Effector CD8-positive, alpha-beta T cell (primary cell): ENCODE results near the gene DGUOK.

Source experiments
- DNase-seq: peaks from one replicate; lab custom pipeline; 2025; lab: John Stamatoyannopoulos, UW

Gene DGUOK

DNA sequence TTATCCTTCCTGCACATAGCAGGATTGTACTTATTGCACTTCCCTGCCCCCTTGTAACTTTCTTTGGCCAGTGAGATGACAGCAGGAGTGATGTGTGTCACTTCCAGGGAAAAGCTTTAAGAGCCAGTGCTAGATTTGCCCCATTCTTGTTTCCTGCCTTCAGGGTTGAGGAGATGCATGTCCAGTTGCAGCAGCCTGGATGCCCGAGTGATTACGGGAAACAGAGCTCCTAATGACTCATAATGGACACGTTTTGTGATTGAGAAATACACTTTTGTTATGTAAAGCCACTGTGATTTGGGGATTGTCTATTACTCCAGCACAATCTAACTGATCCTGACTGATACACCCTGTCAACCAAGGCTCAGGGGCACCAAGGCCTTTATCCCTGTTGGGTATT is 53.0 kb downstream of the DGUOK start:
- DNase-seq: no peak

DNA sequence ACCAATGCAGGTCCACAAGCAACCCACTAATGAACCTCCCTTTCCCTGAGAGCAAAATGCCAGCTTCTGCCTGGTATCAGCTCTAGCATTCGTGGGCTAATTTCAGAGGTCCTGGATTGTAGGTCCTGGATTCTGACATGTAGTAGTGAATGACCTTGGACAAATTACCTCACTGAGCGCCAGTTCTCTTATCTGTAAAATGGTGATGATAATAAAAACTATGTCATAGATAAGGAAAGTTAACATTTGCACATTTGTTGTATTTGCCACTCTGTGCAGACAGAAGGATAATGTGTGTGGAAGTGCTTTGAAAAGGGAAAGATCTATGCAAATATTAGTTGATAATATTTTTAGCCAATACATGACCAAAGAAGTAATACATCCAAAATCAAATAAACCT is 53.9 kb downstream of the DGUOK start:
- no peak for DNase-seq

DNA sequence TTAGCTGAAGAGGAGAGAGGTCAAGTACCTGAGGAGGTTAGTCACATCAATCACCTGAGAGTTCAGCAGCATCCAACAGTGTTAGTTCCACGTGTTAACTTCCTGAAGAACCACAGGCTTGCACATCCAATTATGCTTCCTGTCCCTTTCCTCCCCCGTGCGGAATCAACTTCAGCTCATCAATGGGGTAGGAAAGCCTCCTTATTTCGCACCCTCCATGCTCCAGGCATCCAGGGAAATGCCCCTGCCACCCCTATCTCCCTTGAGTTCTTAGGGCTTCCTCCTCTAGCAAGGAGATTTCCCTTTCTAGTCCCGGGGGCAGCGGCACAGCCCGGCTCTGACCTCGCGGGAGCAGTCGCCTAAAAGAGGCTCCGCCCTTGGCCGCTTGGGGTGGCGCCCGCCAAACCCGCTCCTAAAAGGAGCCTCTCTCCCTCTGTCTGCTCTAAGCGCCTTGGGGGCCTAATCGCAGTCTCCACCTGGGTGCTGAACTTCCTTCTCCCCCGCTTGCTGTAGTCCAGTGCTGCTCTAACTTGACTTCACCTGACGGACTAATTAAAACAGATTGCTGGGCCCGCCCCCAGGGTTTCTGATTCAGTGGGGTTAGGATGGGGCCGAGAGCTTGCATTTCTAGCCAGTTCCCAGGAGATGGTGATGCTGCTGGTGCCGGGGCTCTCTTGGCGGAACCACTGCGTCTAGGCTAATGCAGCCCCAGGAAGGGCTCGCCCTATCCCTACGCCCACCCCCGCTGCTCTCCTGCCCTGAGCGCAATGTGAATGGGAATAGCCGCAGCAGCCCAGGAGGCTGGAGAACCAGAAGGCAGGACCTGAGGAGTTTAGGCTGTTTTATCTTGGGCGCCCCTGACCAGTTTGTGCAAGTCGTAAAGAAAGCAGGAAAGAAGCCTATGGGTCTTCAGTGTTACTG is 54.7 kb downstream of the DGUOK start:
- no peak for DNase-seq

DNA sequence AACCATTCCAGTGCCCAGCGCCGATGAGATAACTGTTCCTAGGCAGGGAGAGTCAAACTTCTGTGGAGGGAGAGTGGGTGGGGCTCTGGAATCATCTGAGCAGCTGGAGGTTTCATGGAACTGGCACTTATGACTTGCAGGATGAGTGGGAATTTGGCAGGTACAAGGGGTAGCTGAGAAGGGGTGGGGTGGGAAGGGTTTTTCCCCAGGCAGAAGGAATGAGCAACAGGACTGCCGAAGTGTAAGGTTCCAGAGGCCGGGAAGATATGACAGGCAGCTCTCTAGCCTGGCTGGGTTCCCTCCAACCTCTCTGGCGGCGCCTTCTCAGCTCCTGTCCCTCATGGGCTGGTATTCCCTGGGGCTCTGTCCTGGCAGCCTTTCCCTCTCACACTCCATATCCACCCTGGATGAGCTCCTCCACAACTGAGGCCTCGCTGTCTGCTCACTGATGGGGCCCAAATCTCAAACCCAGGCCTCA is 55.5 kb downstream of the DGUOK start:
- DNase-seq: no peak

DNA sequence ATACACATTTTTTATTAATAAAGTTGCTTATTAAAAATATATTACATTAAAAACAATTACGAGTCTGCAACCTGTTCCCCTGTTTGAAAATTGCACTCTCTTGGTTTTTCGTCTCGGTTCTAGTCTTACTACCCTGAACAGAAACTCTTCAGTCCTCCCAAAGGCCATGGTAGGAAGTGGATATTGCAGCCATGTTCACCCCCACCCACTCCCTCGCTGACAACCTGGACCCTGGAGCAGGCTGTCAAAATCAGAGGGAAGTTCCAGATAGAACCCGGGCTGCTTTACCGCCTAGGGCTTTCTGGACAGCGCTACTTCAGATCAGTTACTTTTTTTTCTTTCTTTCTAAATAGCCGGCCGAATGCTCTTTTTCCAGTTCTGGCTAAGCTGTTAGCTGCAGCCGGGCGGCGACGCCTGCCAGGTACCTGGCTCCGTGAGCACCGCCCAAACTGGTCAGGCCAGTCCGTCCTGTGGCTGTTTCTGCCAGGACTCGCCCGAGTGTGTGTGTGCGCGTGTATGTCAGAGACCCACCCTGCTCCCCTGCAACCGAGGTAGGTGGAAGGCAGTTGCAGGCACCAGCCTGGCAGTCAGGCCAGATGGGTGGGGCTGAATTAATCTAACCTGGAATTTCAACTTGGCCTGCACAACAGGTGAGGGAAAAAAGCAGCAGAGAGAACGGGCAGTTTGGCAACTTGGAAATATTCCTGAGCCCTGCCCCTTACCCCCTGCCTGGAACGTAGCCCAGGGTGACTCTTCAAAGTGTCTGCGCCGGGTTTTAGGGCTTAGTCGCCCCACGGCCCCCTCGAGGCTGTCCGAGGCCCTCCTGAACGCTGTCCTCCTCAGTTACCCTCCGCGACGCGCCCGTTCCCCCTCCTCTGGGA is 56.9 kb downstream of the DGUOK start:
- no peak for DNase-seq

DNA sequence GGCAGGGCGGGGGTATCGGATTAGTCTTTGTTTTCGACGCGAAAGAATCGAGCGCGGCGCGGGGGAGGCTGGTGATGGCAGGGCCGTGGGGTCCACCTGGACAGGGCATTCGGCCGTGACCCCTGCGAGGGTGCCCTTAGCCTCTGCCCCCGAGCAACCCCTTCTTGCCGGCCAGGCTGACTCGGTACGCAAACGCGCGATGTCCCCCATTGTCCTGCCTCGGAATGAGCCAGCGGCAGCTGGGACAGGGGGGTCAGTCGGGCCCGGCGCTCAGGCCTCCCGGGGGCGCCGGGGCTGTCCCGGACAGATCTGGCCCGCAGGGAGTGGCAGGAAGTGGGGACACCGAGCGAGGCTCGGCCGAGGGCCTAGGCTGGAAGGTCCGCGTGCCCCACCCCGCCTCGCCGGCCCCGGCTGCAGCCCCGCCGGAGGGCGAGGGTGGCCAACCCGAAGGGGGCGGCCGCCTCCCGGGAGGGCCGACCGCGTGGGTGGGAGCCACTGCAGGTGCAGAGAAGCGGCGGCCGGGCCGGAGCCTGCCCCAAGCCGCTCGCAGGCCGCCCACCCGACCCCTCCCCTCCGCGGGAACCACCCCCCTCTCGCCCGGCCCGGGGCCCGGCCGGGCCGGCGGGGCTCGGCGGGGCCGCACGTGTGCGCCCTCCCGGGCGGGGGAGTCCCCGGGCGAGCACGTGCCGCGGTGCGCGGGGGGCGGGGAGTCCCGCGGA is 57.7 kb downstream of the DGUOK start, which contains the start of gene TET3:
TSS of gene TET3 (plus strand) at position 708 of the 719 bp plus-strand sequence. CDS start 1,494 bp downstream, outside the sequence.
- no peak for DNase-seq

DNA sequence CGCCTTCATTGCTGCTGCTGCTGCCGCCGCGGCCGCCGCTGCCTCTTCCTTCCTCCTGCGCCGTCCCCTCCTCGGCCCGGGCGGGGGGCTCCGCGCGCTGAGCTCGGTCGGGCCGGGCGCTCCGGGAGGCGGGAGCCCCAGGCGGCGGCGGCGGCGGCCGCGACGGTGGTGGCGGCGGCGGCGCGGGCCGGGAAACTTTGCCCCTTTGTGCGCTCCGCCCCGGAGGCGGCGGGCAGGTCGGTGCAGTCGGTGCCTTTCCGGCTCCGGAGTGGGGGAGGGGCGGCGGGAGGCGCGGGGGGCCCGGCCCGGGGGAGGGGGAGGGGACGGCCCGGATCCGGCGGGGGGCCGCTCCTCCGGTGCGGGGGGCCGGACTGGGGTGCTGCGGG is 58.2 kb downstream of the DGUOK start:
- DNase-seq: peak; percentile 54

DNA sequence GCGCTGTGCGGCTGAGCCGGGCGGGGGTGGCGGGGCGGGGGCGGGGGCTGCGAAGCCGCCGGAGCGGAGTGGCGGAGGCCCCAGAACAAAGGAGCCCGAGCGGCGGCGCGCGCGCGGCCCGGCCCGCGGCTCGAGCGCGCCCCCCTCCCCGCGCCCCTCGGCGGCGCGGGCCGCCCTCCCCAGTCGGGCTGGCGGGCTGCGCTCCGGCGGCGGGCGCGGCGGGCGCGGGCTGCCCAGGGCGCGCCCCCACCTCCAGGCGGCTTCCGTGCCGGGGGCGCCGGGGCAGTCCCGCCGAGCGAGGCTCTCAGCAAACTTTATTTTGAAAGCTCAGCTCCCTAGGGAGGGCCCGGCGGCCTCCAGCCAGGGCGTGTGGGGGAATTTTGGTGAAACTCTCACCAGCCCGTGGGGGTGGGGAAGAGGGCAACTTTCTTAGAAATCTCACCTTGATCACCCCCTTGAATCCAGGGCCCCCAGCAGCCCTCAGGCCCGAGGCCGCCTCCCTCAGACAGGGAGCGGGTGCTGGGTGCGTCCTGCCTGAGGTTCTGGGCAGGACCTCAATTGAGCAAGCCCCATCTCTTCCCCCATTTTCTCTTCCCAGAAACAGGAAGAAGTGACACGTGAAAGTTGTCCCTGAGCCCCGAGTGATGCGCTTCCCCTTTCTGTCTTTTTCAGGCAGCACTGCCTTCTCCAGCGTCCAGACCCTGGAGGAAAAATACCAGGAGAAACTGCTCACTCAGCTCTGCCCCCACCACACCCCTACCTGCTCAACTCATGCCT is 58.8 kb downstream of the DGUOK start:
- DNase-seq: peak; percentile 43

DNA sequence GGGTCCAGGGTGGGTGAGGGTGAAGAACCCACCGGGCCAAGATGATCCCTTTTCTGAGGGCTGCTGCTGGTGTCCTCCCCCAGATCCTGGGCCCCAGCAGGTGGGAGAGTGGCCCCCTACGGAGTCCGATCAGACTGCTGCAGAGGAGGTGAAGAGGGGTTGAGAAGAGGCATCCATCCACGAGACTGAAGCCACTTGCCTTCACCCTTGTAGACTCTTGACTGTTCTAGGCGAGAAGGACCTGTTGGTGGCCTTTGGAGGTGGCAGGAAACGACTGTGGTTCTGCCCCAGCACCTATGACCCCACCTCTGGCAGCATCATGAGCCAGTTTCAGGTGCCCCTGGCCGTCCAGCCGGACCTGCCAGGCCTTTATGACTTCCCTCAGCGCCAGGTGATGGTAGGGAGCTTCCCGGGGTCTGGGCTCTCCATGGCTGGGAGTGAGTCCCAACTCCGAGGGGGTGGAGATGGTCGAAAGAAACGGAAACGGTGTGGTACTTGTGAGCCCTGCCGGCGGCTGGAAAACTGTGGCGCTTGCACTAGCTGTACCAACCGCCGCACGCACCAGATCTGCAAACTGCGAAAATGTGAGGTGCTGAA is 59.5 kb downstream of the DGUOK start:
- no peak for DNase-seq

DNA sequence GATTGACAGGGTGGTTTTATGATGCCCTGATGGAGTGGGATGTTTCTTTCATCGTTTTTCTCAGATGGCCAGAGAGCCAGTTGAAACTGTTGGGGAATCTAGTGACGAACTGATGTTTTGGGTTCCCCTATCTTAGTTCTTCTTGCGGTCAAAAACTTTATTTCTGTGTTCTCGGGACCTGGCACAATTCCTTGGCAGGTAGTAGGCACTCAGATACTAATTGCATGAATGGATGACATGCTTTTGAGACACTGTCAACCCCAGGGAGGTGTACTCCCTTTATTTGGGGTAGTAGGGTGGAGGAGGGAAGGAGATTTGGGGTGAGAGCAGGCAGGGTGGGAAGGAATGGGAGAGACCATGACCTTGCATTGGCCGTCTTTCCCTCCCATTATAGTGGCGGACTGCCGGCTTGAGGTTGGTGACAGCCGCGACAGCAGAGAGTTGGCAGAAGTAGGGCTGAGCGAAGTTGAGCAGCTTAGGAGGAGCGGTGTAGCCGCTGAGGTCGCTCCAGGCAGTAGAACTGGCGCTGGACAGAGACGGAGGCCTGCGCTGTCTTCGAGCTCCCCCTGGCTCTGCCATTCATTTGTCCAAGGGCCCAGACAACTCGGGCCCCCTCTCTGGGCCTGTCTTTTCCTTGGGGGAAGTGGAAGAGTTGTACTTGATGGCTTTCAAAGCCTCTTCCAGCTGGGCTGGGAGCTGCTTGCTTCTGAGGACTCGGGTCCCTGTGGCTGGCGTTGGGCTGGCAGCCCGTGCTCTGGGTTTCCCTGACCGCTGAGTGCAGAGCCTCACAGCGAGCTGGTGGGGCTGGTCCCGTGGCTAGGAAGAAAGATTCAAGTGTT is 60.6 kb downstream of the DGUOK start:
- DNase-seq: no peak

DNA sequence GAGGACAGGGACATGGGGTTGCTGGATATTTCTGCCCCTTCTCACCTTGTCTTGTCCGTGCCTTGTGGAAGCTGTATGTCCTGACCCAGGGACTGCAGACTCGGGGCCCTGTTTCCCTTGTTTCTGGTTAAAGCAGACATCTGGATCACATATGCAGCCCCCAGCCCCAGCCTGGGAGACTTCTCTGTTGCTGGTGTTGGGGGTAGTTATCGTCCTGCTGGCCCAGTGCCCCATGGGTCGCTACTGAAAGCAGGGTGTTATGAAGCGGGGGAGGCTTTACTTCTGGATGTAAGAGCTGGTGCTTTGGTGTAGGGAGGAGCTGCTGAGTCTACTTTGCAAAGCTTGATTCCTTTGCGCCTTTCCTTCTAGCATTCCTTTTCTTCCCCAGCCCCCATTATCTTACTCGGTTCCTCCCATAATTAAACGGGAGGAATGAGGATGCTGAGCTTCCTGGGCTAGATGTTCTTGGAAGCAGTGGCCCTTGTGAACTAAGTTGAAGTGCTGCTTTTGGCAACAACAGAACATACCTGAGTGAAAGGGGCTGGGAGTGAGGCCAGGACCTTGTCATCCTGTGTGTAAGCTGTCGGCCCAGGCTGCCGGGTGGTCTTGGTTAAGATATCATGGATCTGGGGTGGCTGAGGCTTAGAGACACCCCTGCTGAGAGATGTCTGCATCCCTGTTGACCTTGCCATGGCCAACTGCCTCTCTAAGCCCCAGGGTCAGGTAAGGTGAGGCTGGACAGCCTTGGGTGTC is 61.4 kb downstream of the DGUOK start:
- no peak for DNase-seq

DNA sequence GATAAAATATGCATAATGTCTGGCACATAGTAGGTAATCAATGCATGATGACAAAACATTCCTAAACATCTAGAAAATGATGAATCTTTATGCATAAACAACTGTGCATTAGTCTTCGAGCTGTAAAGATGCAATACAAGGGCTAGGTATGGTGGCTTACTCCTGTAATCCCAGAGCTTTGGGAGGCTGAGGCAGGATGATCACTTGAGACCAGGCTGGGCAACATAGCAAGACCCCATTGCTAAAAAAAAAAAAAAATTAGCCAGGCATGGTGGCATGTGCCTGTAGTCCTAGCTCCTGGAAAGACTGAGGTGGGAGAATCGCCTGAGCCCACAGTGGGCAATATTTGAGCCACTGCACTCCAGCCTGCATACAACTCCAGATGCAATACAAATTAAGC is 63.3 kb downstream of the DGUOK start:
- no peak for DNase-seq

DNA sequence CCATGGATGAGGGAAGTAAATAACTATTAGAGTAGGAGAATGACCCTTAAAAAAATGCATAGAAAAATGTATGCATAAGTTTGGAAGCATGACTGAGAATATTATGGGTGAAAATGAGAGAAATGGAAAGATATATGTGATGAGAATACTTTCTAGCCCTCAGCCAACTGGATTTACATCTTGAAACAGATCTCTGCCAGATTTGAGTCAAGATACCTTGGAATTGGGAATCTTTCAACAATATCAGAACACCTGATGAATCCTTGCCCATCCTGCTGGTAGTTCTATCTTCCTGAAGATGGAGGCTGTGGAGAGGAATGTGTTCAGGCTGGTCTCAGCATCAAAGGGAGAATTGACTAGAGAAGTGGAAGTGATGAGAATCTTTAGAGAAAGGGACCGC is 63.9 kb downstream of the DGUOK start:
- DNase-seq: no peak

DNA sequence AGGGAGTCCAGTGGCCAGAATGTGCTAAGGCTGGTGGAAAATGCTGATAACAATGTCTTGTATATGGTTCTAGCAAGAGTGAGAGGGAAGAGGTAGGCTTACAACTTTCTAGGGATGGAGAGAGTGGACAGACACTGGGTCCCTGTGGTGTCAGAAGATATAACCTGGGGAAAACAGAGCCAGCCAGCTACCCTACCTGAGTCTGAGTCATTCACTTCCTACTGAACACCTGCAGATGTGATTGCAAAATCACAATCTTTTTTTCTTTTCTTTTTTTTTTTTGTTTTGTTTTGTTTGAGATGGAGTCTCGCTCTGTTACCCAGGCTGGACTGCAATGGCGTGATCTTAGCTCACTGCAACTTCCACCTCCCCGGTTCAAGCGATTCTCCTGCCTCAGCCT is 65.4 kb downstream of the DGUOK start:
- DNase-seq: no peak

DNA sequence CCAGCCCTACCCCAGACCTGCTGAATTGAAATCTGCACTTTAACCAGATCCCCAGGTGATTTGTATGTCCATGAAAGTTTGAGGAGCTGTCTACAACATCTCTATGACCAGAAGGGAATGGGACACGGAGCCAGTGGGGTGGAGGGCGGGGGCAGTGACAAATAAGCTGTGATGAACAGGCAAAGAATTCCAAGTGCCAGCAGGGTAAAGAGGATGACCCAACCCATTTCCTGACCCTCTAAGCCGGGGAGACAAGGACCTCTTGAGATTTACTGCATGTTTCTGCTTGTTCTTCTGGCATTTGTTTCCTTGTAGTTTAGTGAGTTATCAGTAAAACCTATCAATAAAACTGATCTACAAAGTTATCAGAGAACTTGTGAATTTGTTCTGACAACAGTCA is 66.7 kb downstream of the DGUOK start:
- no peak for DNase-seq

DNA sequence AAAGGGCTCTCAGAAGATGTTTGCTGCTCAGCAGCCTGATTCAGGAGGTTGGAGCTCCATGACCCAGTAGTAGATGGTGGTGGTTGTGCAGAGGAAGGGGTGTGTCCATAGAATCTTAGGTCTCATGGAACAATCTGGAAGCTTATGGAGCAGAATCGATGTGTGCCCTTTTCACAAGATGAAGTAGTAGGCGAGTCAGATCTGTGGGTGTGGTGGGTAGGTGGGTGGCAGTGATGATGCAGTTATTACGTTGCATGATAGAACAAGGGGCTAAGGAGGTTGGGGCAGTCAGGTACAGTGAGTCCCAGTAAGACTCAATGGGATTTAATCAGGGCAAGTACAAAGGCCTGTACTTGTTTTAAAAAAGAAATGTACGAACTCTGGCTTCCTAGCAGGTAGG is 67.1 kb downstream of the DGUOK start:
- DNase-seq: no peak

DNA sequence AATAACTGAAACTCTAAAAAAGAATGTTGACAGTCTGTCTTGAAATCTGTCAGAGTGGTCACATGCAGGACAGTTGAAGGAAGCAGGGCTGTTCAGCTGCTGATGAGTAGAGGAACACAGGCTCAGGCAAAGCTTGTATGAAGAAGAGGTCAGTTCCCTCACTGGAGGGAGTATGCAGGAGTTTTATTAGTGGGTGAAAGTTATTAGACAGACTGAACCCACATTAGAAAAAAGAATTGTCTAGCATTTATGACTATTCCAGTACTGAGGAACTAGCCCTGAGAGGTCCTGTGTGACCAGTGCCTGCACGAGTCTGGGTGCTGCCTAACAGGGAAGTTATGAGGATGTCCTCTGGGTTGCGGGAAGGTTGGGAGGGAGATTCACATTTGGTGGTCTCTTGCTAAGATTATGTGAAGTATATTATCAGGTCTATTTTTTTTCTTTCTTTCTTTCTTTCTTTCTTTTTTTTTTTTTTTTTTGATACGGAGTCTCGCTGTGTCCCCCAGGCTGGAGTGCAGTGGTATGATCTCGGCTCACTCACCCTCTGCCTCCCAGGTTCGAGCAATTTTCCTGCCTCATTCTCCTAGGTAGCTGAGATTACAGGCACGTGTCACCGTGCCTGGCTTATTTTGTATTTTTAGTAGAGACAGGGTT is 67.6 kb downstream of the DGUOK start:
- no peak for DNase-seq

DNA sequence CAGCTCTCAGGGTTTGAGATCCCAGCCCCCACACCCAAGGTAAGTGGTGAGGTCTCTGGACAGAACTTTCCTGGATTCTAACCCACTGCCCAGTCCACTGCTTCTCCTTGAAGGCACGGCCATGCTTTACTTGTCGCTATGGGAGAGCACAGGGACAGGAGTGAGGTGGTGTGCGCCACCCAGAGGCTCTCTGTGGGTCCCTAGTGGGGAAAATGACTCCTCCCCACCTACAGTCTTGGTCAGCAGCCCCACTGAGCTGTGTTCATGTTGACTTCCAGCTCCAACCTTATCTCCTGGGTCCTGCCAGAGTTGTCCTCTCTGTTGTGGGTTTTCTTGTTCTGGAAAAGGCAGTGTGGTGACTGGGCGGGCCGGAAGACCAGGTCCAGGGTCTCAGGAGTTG is 69.1 kb downstream of the DGUOK start:
- DNase-seq: no peak

DNA sequence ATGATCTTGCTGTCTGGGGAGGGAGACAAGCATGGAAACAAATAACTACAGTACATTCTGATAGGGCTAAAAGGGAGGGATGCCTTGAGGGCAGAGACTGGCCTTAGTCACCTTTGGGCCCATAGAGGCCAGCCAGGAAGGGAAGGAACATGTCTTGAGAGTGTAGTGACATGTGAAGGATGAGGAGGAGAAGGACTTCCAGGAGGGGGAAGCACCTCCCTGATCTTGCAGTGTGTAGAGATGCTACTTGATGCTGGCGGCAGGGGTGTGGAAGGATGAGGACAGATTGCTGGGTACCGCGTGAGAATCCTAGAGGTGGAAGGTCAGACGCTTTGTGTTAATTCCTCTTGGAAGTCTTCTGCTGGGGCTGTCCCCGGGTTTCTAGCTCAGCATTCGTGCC is 71.1 kb downstream of the DGUOK start:
- DNase-seq: no peak
